GM18505 (cell line): Measurements from ENCODE around the gene BET1L.
"Not testable (repeated sequence)": the region's sequence is repeated elsewhere in the genome, so short reads cannot be mapped to it uniquely, and the experiment has no call there.

ENCODE experiments used
- ATAC-seq: cut with Tn5 transposase; IDR thresholded peaks from one replicate; pipeline ENCODE4 v1.9.1; 2021; ENCODE audit not compliant: unreplicated experiment
- POLR2A ChIP-seq: IDR thresholded peaks from 4 replicates; pipeline ENCODE4 v1.6.1; 2011; ENCODE audit warnings: borderline replicate concordance; ENCODE audit not compliant: insufficient read depth, insufficient read length; ENCODE audit errors: extremely low read depth

The BET1L gene

GRCh38 chr11:203056-203944 is 3.9 kb downstream of the BET1L start:
- TF ChIP-seq POLR2A, result no peak

GRCh38 chr11:202490-202889 is 4.7 kb downstream of the BET1L start:
- no peak for TF ChIP-seq POLR2A
- ATAC-seq, result no peak

More at GRCh38 chr11:203056-203944, 3.9 kb downstream of the BET1L start:
- no peak for ATAC-seq

- no peak for ATAC-seq
- no peak for TF ChIP-seq POLR2A
Measured at GRCh38 chr11:201966-202365, 5.2 kb downstream of the BET1L start.

- peak; percentile 5 for TF ChIP-seq POLR2A
- no peak for ATAC-seq
Measured at GRCh38 chr11:200224-201003, 6.8 kb downstream of the BET1L start.

GRCh38 chr11:199782-200181 is 7.4 kb downstream of the BET1L start:
- no peak for ATAC-seq
- peak; percentile 34 for TF ChIP-seq POLR2A

GRCh38 chr11:199004-199581 is 8.1 kb downstream of the BET1L start:
- ATAC-seq, result no peak
- no peak for TF ChIP-seq POLR2A

GRCh38 chr11:198236-198806 is 8.9 kb downstream of the BET1L start:
- no peak for ATAC-seq
- TF ChIP-seq POLR2A, result no peak

- ATAC-seq, result no peak
- TF ChIP-seq POLR2A, result no peak
Measured at GRCh38 chr11:197741-198235, 9.4 kb downstream of the BET1L start.

GRCh38 chr11:196786-197731 is 10.1 kb downstream of the BET1L start:
- no peak for ATAC-seq
- no peak for TF ChIP-seq POLR2A

GRCh38 chr11:193481-193880 is 13.7 kb downstream of the BET1L start:
- ATAC-seq, result not testable (repeated sequence)

- not testable (repeated sequence) for ATAC-seq
Measured at GRCh38 chr11:192674-193128, 14.5 kb downstream of the BET1L start, which contains the start of gene SCGB1C1. Gene SCGB1C1 (plus strand): TSS chr11:193078. CDS start chr11:193100, 22 bp downstream.

- ATAC-seq, result peak; percentile 57
Measured at GRCh38 chr11:191490-192478, 15.4 kb downstream of the BET1L start.

- ATAC-seq, result not testable (repeated sequence)
Measured at GRCh38 chr11:190546-190945, 16.7 kb downstream of the BET1L start.

- ATAC-seq, result peak; percentile 74
Measured at GRCh38 chr11:189843-190311, 17.3 kb downstream of the BET1L start.

GRCh38 chr11:189200-189783 is 17.9 kb downstream of the BET1L start:
- ATAC-seq, result not testable (repeated sequence)

GRCh38 chr11:180242-180641 is 27.0 kb downstream of the BET1L start:
- ATAC-seq, result not testable (repeated sequence)
